CD4-positive, alpha-beta T cell treated with Interleukin-10 for 1 hour (primary cell): ENCODE measurements around the gene SYT6.

Source experiments
- DNase-seq: peaks from one replicate; pipeline ENCODE4 v3.0.0-alpha.2; 2020

The SYT6 gene

GRCh38 chr1:114154146-114154962 is 685 bp upstream of the SYT6 start:
- DNase-seq = no peak

GRCh38 chr1:114152508-114153260 is 985 bp downstream of the SYT6 start:
- no peak for DNase-seq

GRCh38 chr1:114152089-114152507 is 1.6 kb downstream of the SYT6 start:
- no peak for DNase-seq

- no peak for DNase-seq
Measured at GRCh38 chr1:114150016-114150415, 3.7 kb downstream of the SYT6 start.

GRCh38 chr1:114149211-114149610 is 4.5 kb downstream of the SYT6 start:
- no peak for DNase-seq

GRCh38 chr1:114145504-114146151 is 8.0 kb downstream of the SYT6 start:
- DNase-seq = no peak

GRCh38 chr1:114144016-114144415 is 9.7 kb downstream of the SYT6 start:
- no peak for DNase-seq

GRCh38 chr1:114139540-114139939 is 14.1 kb downstream of the SYT6 start:
- no peak for DNase-seq

GRCh38 chr1:114137497-114137896 is 16.2 kb downstream of the SYT6 start:
- no peak for DNase-seq

GRCh38 chr1:114135786-114136185 is 17.9 kb downstream of the SYT6 start:
- DNase-seq = no peak

GRCh38 chr1:114134518-114134917 is 19.2 kb downstream of the SYT6 start:
- DNase-seq = no peak

GRCh38 chr1:114133129-114133528 is 20.5 kb downstream of the SYT6 start:
- no peak for DNase-seq

GRCh38 chr1:114131526-114132220 is 22.0 kb downstream of the SYT6 start:
- no peak for DNase-seq

- DNase-seq = no peak
Measured at GRCh38 chr1:114130846-114131525, 22.7 kb downstream of the SYT6 start.

- DNase-seq = no peak
Measured at GRCh38 chr1:114130213-114130612, 23.5 kb downstream of the SYT6 start.

GRCh38 chr1:114128293-114128692 is 25.4 kb downstream of the SYT6 start:
- DNase-seq = no peak

GRCh38 chr1:114126261-114127095 is 27.2 kb downstream of the SYT6 start:
- DNase-seq = no peak

- no peak for DNase-seq
Measured at GRCh38 chr1:114124644-114125043, 29.0 kb downstream of the SYT6 start.

- no peak for DNase-seq
Measured at GRCh38 chr1:114122941-114123618, 30.6 kb downstream of the SYT6 start.

GRCh38 chr1:114118351-114118990 is 35.2 kb downstream of the SYT6 start:
- no peak for DNase-seq
